Measurements from ENCODE around the gene SGMS2.

- TF ChIP-seq POLR2A (IDR thresholded peaks at IDR 0.05) (no peak), CTCF (IDR thresholded peaks at IDR 0.05) (no peak)
These were observed 71.5 kb downstream of the SGMS2 start for GRCh38 chr4:107896158-107896645.
